ENCODE measurements around the gene CLRN3. TPM values are rescaled to one million over a fixed set of nuclear protein-coding genes. Genes with fewer than 3 reads are reported as not detected.

CLRN3 gene
- total and polyA plus RNA-seq, 2 experiments from 2014 or later: not detected

DNA sequence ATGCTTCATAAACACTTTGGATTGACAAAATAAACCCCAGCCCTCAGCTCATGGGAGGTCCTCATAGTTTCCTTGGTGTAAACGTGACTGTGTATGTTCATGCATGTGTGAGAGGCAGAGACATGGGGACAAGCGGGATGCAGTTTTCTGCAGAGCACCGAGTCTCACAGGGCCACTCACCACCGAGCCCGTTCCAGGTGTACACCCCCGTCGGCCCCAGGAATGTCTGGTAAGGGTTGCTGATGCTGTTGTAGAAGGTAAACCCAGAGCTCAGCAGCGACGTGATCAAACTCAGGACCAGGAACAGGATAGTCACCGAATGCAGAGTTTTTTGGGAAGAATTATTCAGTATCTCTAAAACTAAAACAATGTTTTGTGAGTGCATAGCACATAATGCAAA is 9.2 kb downstream of the CLRN3 start (continued):
- TF ChIP-seq, protein P1, sequence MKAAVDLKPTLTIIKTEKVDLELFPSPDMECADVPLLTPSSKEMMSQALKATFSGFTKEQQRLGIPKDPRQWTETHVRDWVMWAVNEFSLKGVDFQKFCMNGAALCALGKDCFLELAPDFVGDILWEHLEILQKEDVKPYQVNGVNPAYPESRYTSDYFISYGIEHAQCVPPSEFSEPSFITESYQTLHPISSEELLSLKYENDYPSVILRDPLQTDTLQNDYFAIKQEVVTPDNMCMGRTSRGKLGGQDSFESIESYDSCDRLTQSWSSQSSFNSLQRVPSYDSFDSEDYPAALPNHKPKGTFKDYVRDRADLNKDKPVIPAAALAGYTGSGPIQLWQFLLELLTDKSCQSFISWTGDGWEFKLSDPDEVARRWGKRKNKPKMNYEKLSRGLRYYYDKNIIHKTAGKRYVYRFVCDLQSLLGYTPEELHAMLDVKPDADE (IDR thresholded peaks at IDR 0.05): no peak
- TF ChIP-seq EZH2phosphoT487 (IDR thresholded peaks at IDR 0.05; ENCODE audit: unreplicated experiment) (no peak), ZNF331 (CRISPR knock-in tag; IDR thresholded peaks at IDR 0.05; ENCODE audit: low read depth) (no peak), CREB1 (CRISPR knock-in tag; IDR thresholded peaks at IDR 0.05; ENCODE audit: low read depth) (no peak), NANOG (IDR thresholded peaks at IDR 0.05; ENCODE audit: borderline replicate concordance) (no peak), POLR2AphosphoS5 (IDR thresholded peaks at IDR 0.05; ENCODE audit: low read depth) (no peak), STAT1 (IDR thresholded peaks at IDR 0.05; ENCODE audit: unreplicated experiment) (no peak)
- TF ChIP-seq, protein P2, sequence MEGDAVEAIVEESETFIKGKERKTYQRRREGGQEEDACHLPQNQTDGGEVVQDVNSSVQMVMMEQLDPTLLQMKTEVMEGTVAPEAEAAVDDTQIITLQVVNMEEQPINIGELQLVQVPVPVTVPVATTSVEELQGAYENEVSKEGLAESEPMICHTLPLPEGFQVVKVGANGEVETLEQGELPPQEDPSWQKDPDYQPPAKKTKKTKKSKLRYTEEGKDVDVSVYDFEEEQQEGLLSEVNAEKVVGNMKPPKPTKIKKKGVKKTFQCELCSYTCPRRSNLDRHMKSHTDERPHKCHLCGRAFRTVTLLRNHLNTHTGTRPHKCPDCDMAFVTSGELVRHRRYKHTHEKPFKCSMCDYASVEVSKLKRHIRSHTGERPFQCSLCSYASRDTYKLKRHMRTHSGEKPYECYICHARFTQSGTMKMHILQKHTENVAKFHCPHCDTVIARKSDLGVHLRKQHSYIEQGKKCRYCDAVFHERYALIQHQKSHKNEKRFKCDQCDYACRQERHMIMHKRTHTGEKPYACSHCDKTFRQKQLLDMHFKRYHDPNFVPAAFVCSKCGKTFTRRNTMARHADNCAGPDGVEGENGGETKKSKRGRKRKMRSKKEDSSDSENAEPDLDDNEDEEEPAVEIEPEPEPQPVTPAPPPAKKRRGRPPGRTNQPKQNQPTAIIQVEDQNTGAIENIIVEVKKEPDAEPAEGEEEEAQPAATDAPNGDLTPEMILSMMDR (conservative IDR thresholded peaks at IDR 0.05; ENCODE audit: low read depth in 2 of 2): no peak

DNA sequence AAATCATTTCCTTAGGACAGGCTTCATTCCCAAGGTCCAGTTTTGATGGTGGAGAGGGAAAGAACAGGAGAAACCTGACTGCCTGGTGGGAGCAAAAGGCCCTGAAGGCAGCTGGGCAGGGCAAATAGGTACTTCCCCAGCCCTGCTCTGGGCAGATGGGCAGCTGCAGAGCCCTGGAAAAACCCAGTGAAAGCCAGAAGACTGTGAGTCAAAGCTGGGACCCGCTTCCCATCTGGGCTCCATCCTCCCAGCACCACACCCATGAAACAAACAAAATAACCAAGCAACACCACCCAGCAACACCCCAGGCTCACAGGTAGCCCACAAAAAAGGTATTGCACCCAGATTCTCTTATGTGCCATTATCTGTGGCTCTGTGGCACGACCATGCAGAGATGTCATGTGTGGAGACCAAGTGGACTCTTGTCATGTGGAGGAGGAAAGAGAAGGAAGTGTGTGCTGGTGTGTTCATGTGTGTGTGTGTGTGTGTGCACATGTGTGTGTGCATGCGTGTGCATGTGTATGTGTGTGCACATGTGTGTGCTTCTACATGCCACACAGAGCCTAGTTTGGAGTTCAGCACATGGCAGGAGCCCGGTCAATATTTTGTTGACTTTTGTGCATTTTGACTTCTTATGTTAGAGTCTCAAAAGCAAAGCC is 9.8 kb downstream of the CLRN3 start:
- Mint-ChIP-seq H3K27ac (no peak overlapping the region), H3K27me3 (ENCODE audit: insufficient read depth, low read depth, poor library complexity) (peaks cover 9% of the 10 kb centered on the region), H3K9me3 (no peaks in the 10 kb centered on the region), H3K36me3 (ENCODE audit: low read depth) (no peaks in the 10 kb centered on the region), H3K4me1 (0 out of 3 replicates have a peak, but pooled peaks cover 4% of the 10 kb centered on the region), H3K4me3 (no peak overlapping the region)
- Histone ChIP-seq H3K27ac (ENCODE audit: low read depth) (no peak overlapping the region), H3K4me1 (ENCODE audit: insufficient read depth) (no peaks in the 10 kb centered on the region), H3K9me2 (ENCODE audit: insufficient read depth) (no peaks in the 10 kb centered on the region), H4K20me1 (replicated peaks; ENCODE audit: insufficient read depth) (no peaks in the 10 kb centered on the region), H3K36me3 (ENCODE audit: insufficient read depth) (no peaks in the 10 kb centered on the region), H3K79me2 (replicated peaks; ENCODE audit: insufficient read depth) (no peaks in the 10 kb centered on the region), H3K4me2 (no peak overlapping the region), H3K27me3 (ENCODE audit: insufficient read depth) (no peaks in the 10 kb centered on the region), H3F3A (replicated peaks; ENCODE audit: low read depth) (no peaks in the 10 kb centered on the region), H3K4me3 (no peak overlapping the region), H2AFZ (no peak overlapping the region)
- DNase-seq (ENCODE audit: low spot score) (no peak), ATAC-seq (no peak)
- TF ChIP-seq STAT1 (IDR thresholded peaks at IDR 0.05; ENCODE audit: unreplicated experiment) (no peak), NANOG (IDR thresholded peaks at IDR 0.05; ENCODE audit: borderline replicate concordance) (no peak), EZH2phosphoT487 (IDR thresholded peaks at IDR 0.05; ENCODE audit: unreplicated experiment) (no peak), ZNF114 (CRISPR knock-in tag; IDR thresholded peaks at IDR 0.05) (no peak), EZH2 (IDR thresholded peaks at IDR 0.05; ENCODE audit: low read depth, unreplicated experiment) (no peak), POLR2AphosphoS5 (IDR thresholded peaks at IDR 0.05; ENCODE audit: low read depth) (no peak)
- TF ChIP-seq, protein P2 (conservative IDR thresholded peaks at IDR 0.05; ENCODE audit: low read depth in 2 of 2): no peak
- TF ChIP-seq, protein P1 (IDR thresholded peaks at IDR 0.05): no peak
- TF ChIP-seq, protein P3, sequence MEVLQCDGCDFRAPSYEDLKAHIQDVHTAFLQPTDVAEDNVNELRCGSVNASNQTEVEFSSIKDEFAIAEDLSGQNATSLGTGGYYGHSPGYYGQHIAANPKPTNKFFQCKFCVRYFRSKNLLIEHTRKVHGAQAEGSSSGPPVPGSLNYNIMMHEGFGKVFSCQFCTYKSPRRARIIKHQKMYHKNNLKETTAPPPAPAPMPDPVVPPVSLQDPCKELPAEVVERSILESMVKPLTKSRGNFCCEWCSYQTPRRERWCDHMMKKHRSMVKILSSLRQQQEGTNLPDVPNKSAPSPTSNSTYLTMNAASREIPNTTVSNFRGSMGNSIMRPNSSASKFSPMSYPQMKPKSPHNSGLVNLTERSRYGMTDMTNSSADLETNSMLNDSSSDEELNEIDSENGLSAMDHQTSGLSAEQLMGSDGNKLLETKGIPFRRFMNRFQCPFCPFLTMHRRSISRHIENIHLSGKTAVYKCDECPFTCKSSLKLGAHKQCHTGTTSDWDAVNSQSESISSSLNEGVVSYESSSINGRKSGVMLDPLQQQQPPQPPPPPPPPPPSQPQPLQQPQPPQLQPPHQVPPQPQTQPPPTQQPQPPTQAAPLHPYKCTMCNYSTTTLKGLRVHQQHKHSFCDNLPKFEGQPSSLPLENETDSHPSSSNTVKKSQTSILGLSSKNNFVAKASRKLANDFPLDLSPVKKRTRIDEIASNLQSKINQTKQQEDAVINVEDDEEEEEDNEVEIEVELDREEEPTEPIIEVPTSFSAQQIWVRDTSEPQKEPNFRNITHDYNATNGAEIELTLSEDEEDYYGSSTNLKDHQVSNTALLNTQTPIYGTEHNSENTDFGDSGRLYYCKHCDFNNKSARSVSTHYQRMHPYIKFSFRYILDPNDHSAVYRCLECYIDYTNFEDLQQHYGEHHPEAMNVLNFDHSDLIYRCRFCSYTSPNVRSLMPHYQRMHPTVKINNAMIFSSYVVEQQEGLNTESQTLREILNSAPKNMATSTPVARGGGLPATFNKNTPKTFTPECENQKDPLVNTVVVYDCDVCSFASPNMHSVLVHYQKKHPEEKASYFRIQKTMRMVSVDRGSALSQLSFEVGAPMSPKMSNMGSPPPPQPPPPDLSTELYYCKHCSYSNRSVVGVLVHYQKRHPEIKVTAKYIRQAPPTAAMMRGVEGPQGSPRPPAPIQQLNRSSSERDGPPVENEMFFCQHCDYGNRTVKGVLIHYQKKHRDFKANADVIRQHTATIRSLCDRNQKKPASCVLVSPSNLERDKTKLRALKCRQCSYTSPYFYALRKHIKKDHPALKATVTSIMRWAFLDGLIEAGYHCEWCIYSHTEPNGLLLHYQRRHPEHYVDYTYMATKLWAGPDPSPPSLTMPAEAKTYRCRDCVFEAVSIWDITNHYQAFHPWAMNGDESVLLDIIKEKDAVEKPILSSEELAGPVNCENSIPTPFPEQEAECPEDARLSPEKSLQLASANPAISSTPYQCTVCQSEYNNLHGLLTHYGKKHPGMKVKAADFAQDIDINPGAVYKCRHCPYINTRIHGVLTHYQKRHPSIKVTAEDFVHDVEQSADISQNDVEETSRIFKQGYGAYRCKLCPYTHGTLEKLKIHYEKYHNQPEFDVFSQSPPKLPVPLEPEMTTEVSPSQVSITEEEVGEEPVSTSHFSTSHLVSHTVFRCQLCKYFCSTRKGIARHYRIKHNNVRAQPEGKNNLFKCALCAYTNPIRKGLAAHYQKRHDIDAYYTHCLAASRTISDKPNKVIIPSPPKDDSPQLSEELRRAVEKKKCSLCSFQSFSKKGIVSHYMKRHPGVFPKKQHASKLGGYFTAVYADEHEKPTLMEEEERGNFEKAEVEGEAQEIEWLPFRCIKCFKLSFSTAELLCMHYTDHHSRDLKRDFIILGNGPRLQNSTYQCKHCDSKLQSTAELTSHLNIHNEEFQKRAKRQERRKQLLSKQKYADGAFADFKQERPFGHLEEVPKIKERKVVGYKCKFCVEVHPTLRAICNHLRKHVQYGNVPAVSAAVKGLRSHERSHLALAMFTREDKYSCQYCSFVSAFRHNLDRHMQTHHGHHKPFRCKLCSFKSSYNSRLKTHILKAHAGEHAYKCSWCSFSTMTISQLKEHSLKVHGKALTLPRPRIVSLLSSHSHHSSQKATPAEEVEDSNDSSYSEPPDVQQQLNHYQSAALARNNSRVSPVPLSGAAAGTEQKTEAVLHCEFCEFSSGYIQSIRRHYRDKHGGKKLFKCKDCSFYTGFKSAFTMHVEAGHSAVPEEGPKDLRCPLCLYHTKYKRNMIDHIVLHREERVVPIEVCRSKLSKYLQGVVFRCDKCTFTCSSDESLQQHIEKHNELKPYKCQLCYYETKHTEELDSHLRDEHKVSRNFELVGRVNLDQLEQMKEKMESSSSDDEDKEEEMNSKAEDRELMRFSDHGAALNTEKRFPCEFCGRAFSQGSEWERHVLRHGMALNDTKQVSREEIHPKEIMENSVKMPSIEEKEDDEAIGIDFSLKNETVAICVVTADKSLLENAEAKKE (CRISPR knock-in tag; IDR thresholded peaks at IDR 0.05): no peak

All from GM23338 (cell line).